Thyroid gland (tissue), 4 donors: ENCODE data around the gene ATRN. TPM values are rescaled to one million over a fixed set of nuclear protein-coding genes. Genes with fewer than 3 reads are reported as not detected.

ENCODE experiments used
- DNase-seq, 2 donors: peaks; one replicate each; pipeline ENCODE4 v3.0.0-alpha.2; 2019
- H3K27ac ChIP-seq, 3 donors: fragments of 200-600 bp; sonication (generic); 1 replicate in 2 of 3; 2 replicates in 1 of 3; pipeline ENCODE4 v1.5.1; 2016 to 2019; ENCODE audit warnings: mild to moderate bottlenecking in 1 of 3, moderate library complexity in 1 of 3
- H3K27me3 ChIP-seq: fragments of 200-600 bp; sonication (generic); one replicate; pipeline ENCODE4 v1.5.1; 2019
- H3K36me3 ChIP-seq, 2 donors: fragments of 200-600 bp; sonication (generic); one replicate each; pipeline ENCODE4 v1.5.1; 2016 to 2019
- H3K4me1 ChIP-seq, 2 donors: fragments of 200-600 bp; sonication (generic); one replicate each; pipeline ENCODE4 v1.5.1; 2017 to 2019
- H3K4me3 ChIP-seq, 3 donors: fragments of 200-600 bp; sonication (generic); replicated peaks in 1 of 3; 1 replicate in 2 of 3; 2 replicates in 1 of 3; pipeline ENCODE4 v1.5.1; 2016; ENCODE audit warnings: mild to moderate bottlenecking in 1 of 3
- H3K9me3 ChIP-seq: fragments of 200-600 bp; sonication (generic); one replicate; pipeline ENCODE4 v1.5.1; 2017
- CTCF ChIP-seq, 6 experiments: fragments of 200-600 bp in 3 of 6; fragments of 450-650 bp in 3 of 6; sonication (generic) in 3 of 6; IDR thresholded peaks; one replicate each; pipeline ENCODE4 v1.5.1; 2016 to 2019; ENCODE audit warnings: antibody characterized with exemption in 6 of 6, mild to moderate bottlenecking in 2 of 6, inconsistent platforms in 1 of 6, moderate library complexity in 1 of 6
- POLR2A ChIP-seq, 2 donors: fragments of 450-650 bp; IDR thresholded peaks; one replicate each; pipeline ENCODE4 v1.6.1; 2017; ENCODE audit warnings: antibody characterized with exemption in 2 of 2, mild to moderate bottlenecking in 2 of 2, moderate library complexity in 1 of 2
- WGBS, 2 donors: methylation state at CpG; one replicate each; pipeline ENCODE4 v1.1.5; 2017; 5-methylcytosine and 5-hydroxymethylcytosine counted together
- intact Hi-C: fragments of 100-400 bp; cut with DNase I; formaldehyde crosslinking; loops from one replicate; pipeline ENCODE4 v1.15.1; 2023
- total RNA-seq, 4 donors: library from RNA; depleted of rRNA; stranded (reverse); fragments of >200 nt; gene quantifications; one replicate each; pipeline ENCODE4 v1.2.3, GENCODE V29; 2016

The ATRN gene
- total RNA-seq, 4 donors from 2014 or later: 43.0 to 81.8 (median 61.4) TPM

GRCh38 chr20:3454831-3455230 lies 16.0 kb upstream of the ATRN start:
- intact Hi-C loops: no loop called here
- no peaks in the 10 kb centered on the region for H3K36me3 ChIP-seq
- no peaks in the 10 kb centered on the region for H3K27me3 ChIP-seq
- WGBS, 2 donors: 35 to 41% methylated on average over 5 of the region's 5 CpGs
- H3K9me3 ChIP-seq: no peaks in the 10 kb centered on the region
- no peak overlapping the region for H3K27ac ChIP-seq
- peak; percentile 45 for DNase-seq
- peaks cover 0 to 14% of the 10 kb centered on the region in 2 donors for H3K4me1 ChIP-seq
- no peak overlapping the region for H3K4me3 ChIP-seq
- TF ChIP-seq POLR2A (IDR thresholded peaks at IDR 0.05): no peak
- TF ChIP-seq CTCF (IDR thresholded peaks at IDR 0.05): no peak

- H3K4me1 ChIP-seq: peaks cover 11 to 32% of the 10 kb centered on the region in 2 donors
Observed at GRCh38 chr20:3456648-3457047, 14.2 kb upstream of the ATRN start.

GRCh38 chr20:3459881-3460307 lies 10.9 kb upstream of the ATRN start:
- 23 to 57% methylated on average over 1 of the region's 1 CpG for WGBS, 2 donors
- peak; percentile 62 to 76 for DNase-seq
- H3K4me3 ChIP-seq: no peak overlapping the region
- no peaks in the 10 kb centered on the region for H3K27me3 ChIP-seq
- no peaks in the 10 kb centered on the region for H3K36me3 ChIP-seq
- H3K4me1 ChIP-seq: peaks cover 15 to 39% of the 10 kb centered on the region in 2 donors
- intact Hi-C loops: no loop called here
- TF ChIP-seq POLR2A (IDR thresholded peaks at IDR 0.05) (no peak), CTCF (IDR thresholded peaks at IDR 0.05) (no peak)
- H3K9me3 ChIP-seq: no peaks in the 10 kb centered on the region
- H3K27ac ChIP-seq: peak overlapping the region in 2 of 3 donors; percentile 58 to 61

More at GRCh38 chr20:3456648-3457047, 14.2 kb upstream of the ATRN start:
- no peaks in the 10 kb centered on the region for H3K9me3 ChIP-seq
- no peak for TF ChIP-seq POLR2A (IDR thresholded peaks at IDR 0.05)
- TF ChIP-seq CTCF (IDR thresholded peaks at IDR 0.05): no peak
- no peaks in the 10 kb centered on the region for H3K36me3 ChIP-seq
- no peaks in the 10 kb centered on the region for H3K27me3 ChIP-seq
- no peak overlapping the region for H3K27ac ChIP-seq
- WGBS, 2 donors: 42 to 46% methylated on average over 4 of the region's 4 CpGs
- DNase-seq: peak; percentile 28 to 39
- intact Hi-C loops: no loop called here
- H3K4me3 ChIP-seq: no peak overlapping the region

- Histone ChIP-seq H3K9me3 (no peaks in the 10 kb centered on the region), H3K4me3 (no peak overlapping the region), H3K36me3 (no peaks in the 10 kb centered on the region), H3K4me1 (peaks cover 15 to 39% of the 10 kb centered on the region in 2 donors), H3K27me3 (no peaks in the 10 kb centered on the region), H3K27ac (peak overlapping the region; percentile 64 to 80 (median 74))
- WGBS, 2 donors: 18 to 33% methylated on average over 12 of the region's 12 CpGs
- peak; percentile 62 to 81 for DNase-seq
- no peak for TF ChIP-seq POLR2A (IDR thresholded peaks at IDR 0.05)
- TF ChIP-seq CTCF (IDR thresholded peaks at IDR 0.05): no peak
- intact Hi-C loops: no loop called here
Observed at GRCh38 chr20:3461211-3461771, 9.5 kb upstream of the ATRN start.

- Histone ChIP-seq H3K27ac (peak overlapping the region; percentile 64 to 80 (median 74)), H3K36me3 (no peaks in the 10 kb centered on the region), H3K27me3 (no peaks in the 10 kb centered on the region), H3K9me3 (no peaks in the 10 kb centered on the region), H3K4me3 (no peak overlapping the region), H3K4me1 (peaks cover 15 to 39% of the 10 kb centered on the region in 2 donors)
- peak; percentile 77 to 81 for DNase-seq
- intact Hi-C loops: no loop called here
- no peak for TF ChIP-seq POLR2A (IDR thresholded peaks at IDR 0.05)
- TF ChIP-seq CTCF (IDR thresholded peaks at IDR 0.05): no peak
- WGBS, 2 donors: 48% methylated on average over 11 of the region's 11 CpGs
Observed at GRCh38 chr20:3461911-3462677, 8.7 kb upstream of the ATRN start.
